Fibroblast of lung (primary cell): Measurements from ENCODE around the gene FGGY. TPM values are rescaled to one million over a fixed set of nuclear protein-coding genes. Genes with fewer than 3 reads are reported as not detected.

Source experiments
- DNase-seq, 2 donors: peaks; one replicate each; pipeline versions ENCODE4 v3.0.0 to v3.0.0-alpha.2; 2010; ENCODE audit warnings: low read depth in 2 of 2
- H2AFZ ChIP-seq: 2 replicates; pipeline ENCODE4 v1.5.1; 2012; ENCODE audit warnings: low read length, control low read depth, inconsistent platforms
- H3K27ac ChIP-seq: 2 replicates; pipeline ENCODE4 v1.5.1; 2011; ENCODE audit warnings: low read length, control low read depth; ENCODE audit not compliant: insufficient read depth
- H3K27me3 ChIP-seq: 2 replicates; pipeline ENCODE4 v1.5.1; 2011; ENCODE audit warnings: mild to moderate bottlenecking, low read length; ENCODE audit not compliant: control insufficient read depth, insufficient read depth
- H3K36me3 ChIP-seq: 2 replicates; pipeline ENCODE4 v1.5.1; 2011; ENCODE audit warnings: low read length; ENCODE audit not compliant: control insufficient read depth, insufficient read depth
- H3K4me1 ChIP-seq: 2 replicates; pipeline ENCODE4 v1.5.1; 2011; ENCODE audit warnings: low read length; ENCODE audit not compliant: control insufficient read depth, insufficient read depth; ENCODE audit errors: extremely low read depth
- H3K4me2 ChIP-seq: 2 replicates; pipeline ENCODE4 v1.5.1; 2011; ENCODE audit warnings: low read length, control low read depth; ENCODE audit not compliant: insufficient read depth; ENCODE audit errors: extremely low read depth
- H3K4me3 ChIP-seq, 4 experiments: fragments of 200-600 bp in 1 of 4; sonication (generic) in 1 of 4; replicated peaks in 1 of 4; 2 replicates each; pipeline ENCODE4 v1.5.1; 2011 to 2016; ENCODE audit warnings: low read length in 4 of 4, low read depth in 3 of 4, mild to moderate bottlenecking in 3 of 4, control low read depth in 2 of 4, inconsistent platforms in 1 of 4, mixed read lengths in 1 of 4; ENCODE audit not compliant: insufficient read depth in 1 of 4; ENCODE audit errors: control extremely low read depth in 1 of 4
- H3K79me2 ChIP-seq: 2 replicates; pipeline ENCODE4 v1.5.1; 2012; ENCODE audit warnings: mild to moderate bottlenecking, low read length, inconsistent platforms; ENCODE audit not compliant: control insufficient read depth, insufficient read depth
- H3K9ac ChIP-seq: 2 replicates; pipeline ENCODE4 v1.5.1; 2011; ENCODE audit warnings: mild to moderate bottlenecking, low read length, control low read depth; ENCODE audit not compliant: insufficient read depth
- H3K9me3 ChIP-seq: 2 replicates; pipeline ENCODE4 v1.5.1; 2012; ENCODE audit warnings: low read depth, low read length; ENCODE audit not compliant: control insufficient read depth, insufficient read depth
- H4K20me1 ChIP-seq: 2 replicates; pipeline ENCODE4 v1.5.1; 2011; ENCODE audit warnings: low read length; ENCODE audit not compliant: control insufficient read depth, insufficient read depth; ENCODE audit errors: extremely low read depth
- EZH2 ChIP-seq: IDR thresholded peaks from 2 replicates; pipeline ENCODE4 v1.5.1; 2012; ENCODE audit warnings: low read length, control low read depth, mild to moderate bottlenecking; ENCODE audit errors: missing control alignments
- polyA plus RNA-seq, 2 donors: library from polyadenylated mRNA; depleted of rRNA in 1 of 2; stranded (reverse) in 1 of 2; unstranded in 1 of 2; fragments of >200 nt; gene quantifications; 2 replicates each; pipeline ENCODE4 v1.2.1, GENCODE V29; 2011 to 2012; ENCODE audit warnings: missing spikeins in 1 of 2
- total RNA-seq: library from RNA; depleted of rRNA; stranded (reverse); fragments of >200 nt; gene quantifications from 2 replicates; pipeline ENCODE4 v1.2.1, GENCODE V29; 2014
- TF ChIP-seq, protein P1 (sequence below), 2 donors: IDR thresholded peaks in 1 of 2; conservative IDR thresholded peaks in 1 of 2; 1 replicate in 1 of 2; 2 replicates in 1 of 2; pipeline ENCODE4 v1.5.1; 2011 to 2012; ENCODE audit warnings: low read length in 2 of 2, control low read depth in 1 of 2, inconsistent platforms in 1 of 2, low read depth in 1 of 2, mild to moderate bottlenecking in 1 of 2

FGGY gene
- total and polyA plus RNA-seq, 2 donors (not counting 1 experiment from before 2014, with no cell fraction given) = 9.5 to 32.4 TPM

DNA sequence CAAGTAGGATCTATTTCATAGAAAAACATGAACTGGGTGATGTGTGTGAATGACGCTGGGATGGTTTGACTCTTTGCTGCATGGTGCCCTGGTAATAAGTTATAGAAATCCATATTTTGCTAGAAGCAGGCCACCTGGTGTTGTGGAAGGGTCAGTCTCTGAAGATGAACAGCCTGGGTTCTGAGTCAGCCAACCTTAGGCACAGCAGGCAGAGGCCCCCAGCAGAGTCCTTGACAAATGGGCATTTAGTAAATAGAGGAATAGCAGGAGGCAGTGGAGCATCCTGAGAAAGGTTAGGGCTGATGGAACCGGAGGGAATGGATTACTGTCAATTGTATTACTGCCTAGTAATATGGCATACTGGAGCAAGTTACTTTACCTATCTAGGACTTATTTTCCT is 20.9 kb downstream of the FGGY start:
- Histone ChIP-seq H4K20me1 (no peaks in the 10 kb centered on the region), H3K4me2 (no peak overlapping the region), H3K27me3 (no peaks in the 10 kb centered on the region), H3K27ac (no peak overlapping the region), H3K79me2 (no peaks in the 10 kb centered on the region), H2AFZ (no peak overlapping the region), H3K4me1 (peaks cover 12% of the 10 kb centered on the region), H3K9me3 (no peaks in the 10 kb centered on the region), H3K36me3 (no peaks in the 10 kb centered on the region), H3K9ac (no peak overlapping the region), H3K4me3 (no peak overlapping the region)
- peak in 1 of 2 donors; percentile 17 for DNase-seq
- TF ChIP-seq, protein P1, sequence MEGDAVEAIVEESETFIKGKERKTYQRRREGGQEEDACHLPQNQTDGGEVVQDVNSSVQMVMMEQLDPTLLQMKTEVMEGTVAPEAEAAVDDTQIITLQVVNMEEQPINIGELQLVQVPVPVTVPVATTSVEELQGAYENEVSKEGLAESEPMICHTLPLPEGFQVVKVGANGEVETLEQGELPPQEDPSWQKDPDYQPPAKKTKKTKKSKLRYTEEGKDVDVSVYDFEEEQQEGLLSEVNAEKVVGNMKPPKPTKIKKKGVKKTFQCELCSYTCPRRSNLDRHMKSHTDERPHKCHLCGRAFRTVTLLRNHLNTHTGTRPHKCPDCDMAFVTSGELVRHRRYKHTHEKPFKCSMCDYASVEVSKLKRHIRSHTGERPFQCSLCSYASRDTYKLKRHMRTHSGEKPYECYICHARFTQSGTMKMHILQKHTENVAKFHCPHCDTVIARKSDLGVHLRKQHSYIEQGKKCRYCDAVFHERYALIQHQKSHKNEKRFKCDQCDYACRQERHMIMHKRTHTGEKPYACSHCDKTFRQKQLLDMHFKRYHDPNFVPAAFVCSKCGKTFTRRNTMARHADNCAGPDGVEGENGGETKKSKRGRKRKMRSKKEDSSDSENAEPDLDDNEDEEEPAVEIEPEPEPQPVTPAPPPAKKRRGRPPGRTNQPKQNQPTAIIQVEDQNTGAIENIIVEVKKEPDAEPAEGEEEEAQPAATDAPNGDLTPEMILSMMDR (conservative IDR thresholded peaks at IDR 0.05 in 1 of 2, IDR thresholded peaks at IDR 0.05 in 1 of 2; ENCODE audit: low read depth in 1 of 2, low read length in 2 of 2) = no peak

DNA sequence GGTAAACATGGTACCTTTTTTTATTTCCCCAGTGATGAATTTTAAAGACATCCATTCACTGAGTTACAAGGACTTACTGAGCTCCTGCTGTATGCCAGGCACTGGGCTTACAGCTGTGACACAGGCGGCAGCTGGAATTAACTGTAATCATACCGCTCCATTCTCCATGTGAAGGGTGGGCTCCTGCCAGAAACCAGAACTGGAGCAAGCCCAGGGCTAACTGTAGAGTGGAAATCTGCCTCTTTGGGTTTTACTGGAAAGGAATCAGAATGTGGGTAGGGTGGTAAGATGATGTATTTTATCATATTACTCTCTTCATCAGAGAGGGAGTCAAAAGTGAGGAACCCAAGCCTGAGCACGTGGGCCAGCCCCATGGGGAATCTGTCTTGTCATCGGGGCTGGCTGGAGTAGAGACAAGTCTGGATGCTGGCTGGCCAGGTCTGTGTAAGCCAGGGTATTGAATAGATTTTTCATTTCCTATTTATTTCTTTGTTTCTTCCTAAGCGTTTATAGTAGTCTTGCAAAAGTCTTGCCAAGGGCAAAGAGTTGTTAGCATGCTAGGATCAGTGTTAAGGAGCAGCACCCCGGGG is 21.5 kb downstream of the FGGY start:
- H3K27ac ChIP-seq = no peak overlapping the region
- H3K9me3 ChIP-seq = no peaks in the 10 kb centered on the region
- H2AFZ ChIP-seq = no peak overlapping the region
- no peaks in the 10 kb centered on the region for H3K79me2 ChIP-seq
- no peak overlapping the region for H3K4me3 ChIP-seq
- DNase-seq = peak in 1 of 2 donors; percentile 43
- no peaks in the 10 kb centered on the region for H3K27me3 ChIP-seq
- TF ChIP-seq, protein P1 (conservative IDR thresholded peaks at IDR 0.05 in 1 of 2, IDR thresholded peaks at IDR 0.05 in 1 of 2; ENCODE audit: low read depth in 1 of 2, low read length in 2 of 2) = no peak
- no peak for TF ChIP-seq EZH2
- H3K4me1 ChIP-seq = peaks cover 12% of the 10 kb centered on the region
- H4K20me1 ChIP-seq = no peaks in the 10 kb centered on the region
- H3K9ac ChIP-seq = no peak overlapping the region
- H3K4me2 ChIP-seq = no peak overlapping the region
- H3K36me3 ChIP-seq = no peaks in the 10 kb centered on the region

DNA sequence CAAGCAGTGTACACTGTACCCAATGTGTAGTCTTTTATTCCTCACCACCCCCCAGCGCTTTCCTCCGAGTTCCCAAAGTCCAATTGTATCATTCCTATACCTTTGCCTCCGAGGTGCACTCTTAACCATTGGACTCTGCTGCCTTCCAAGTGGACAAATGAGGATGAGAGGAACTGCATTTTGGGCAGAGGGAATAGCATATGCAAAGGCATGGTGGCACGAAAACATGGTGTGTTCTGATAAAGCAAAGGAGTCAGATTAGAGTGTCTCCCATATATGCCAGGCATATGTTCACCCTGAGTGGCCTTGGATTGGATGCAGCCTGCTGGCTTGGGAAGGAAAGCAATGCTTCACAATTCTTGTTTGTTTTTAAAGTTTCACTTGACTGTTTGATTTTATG is 25.5 kb downstream of the FGGY start:
- Histone ChIP-seq H3K36me3 (no peaks in the 10 kb centered on the region), H4K20me1 (no peaks in the 10 kb centered on the region), H3K79me2 (no peaks in the 10 kb centered on the region), H3K27ac (no peak overlapping the region), H3K4me1 (peaks cover 4% of the 10 kb centered on the region), H2AFZ (no peak overlapping the region), H3K27me3 (no peaks in the 10 kb centered on the region), H3K4me3 (no peak overlapping the region), H3K9ac (no peak overlapping the region), H3K4me2 (no peak overlapping the region), H3K9me3 (no peaks in the 10 kb centered on the region)
- TF ChIP-seq, protein P1 (conservative IDR thresholded peaks at IDR 0.05 in 1 of 2, IDR thresholded peaks at IDR 0.05 in 1 of 2; ENCODE audit: low read depth in 1 of 2, low read length in 2 of 2) = no peak
- TF ChIP-seq EZH2 = no peak
- DNase-seq = no peak
